ENCODE measurements around the gene ACADL. TPM values are rescaled to one million over a fixed set of nuclear protein-coding genes. Genes with fewer than 3 reads are reported as not detected.

Gene ACADL
- polyA plus RNA-seq, 1 donor from 2014 or later: not detected

GRCh38 chr2:210269148-210269547 is 43.9 kb upstream of the ACADL start:
- H3K36me3 ChIP-seq (ENCODE audit: insufficient read depth, low read length): no peaks in the 10 kb centered on the region
- no peak overlapping the region for H3K4me3 ChIP-seq (ENCODE audit: low read length)
- no peaks in the 10 kb centered on the region for H3K27me3 ChIP-seq (ENCODE audit: insufficient read depth, low read depth, low read length)
- no peak overlapping the region for H3K27ac ChIP-seq (ENCODE audit: low read length)
- H3K9me3 ChIP-seq (ENCODE audit: low read length): no peaks in the 10 kb centered on the region
- no peaks in the 10 kb centered on the region for H3K79me2 ChIP-seq (replicated peaks; ENCODE audit: insufficient read depth, low read length)
- H3F3A ChIP-seq (ENCODE audit: insufficient read depth, low read length, poor library complexity, severe bottlenecking): no peaks in the 10 kb centered on the region
- no peak overlapping the region for H3K9ac ChIP-seq (ENCODE audit: low read length)
- no peak for TF ChIP-seq RAD21 (conservative IDR thresholded peaks at IDR 0.05)
- no peaks in the 10 kb centered on the region for H3K9me2 ChIP-seq (ENCODE audit: insufficient read depth, low read length)
- H3K4me2 ChIP-seq (ENCODE audit: low read length): no peak overlapping the region
- H4K20me1 ChIP-seq (ENCODE audit: insufficient read depth): no peaks in the 10 kb centered on the region
- H2AFZ ChIP-seq (ENCODE audit: low read depth, low read length): no peak overlapping the region

DNA sequence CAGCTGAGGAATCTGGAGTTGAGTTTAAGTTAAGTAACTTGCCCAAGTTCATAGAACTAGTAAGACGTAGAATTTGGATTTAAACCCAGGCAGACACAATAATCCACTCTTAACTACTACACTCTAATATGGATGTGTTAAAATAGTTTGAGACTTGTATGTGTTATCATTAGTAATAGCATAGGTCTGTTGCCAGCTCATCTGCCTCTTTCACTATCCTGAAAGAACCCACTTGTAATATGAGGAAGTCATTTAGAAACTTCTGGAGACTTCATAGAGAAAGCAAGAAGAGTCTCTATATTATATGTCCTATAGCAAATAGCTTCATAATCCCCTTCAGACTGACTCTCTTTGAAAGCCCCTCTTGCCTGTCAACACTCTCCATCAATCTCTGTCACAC is 43.0 kb upstream of the ACADL start:
- Histone ChIP-seq H3K9me3 (ENCODE audit: low read length) (no peaks in the 10 kb centered on the region), H3K27me3 (ENCODE audit: insufficient read depth, low read depth, low read length) (no peaks in the 10 kb centered on the region), H2AFZ (ENCODE audit: low read depth, low read length) (no peak overlapping the region), H3K27ac (ENCODE audit: low read length) (no peak overlapping the region), H3K36me3 (ENCODE audit: insufficient read depth, low read length) (no peaks in the 10 kb centered on the region), H3K4me3 (ENCODE audit: low read length) (no peak overlapping the region), H3K9me2 (ENCODE audit: insufficient read depth, low read length) (no peaks in the 10 kb centered on the region), H3K79me2 (replicated peaks; ENCODE audit: insufficient read depth, low read length) (no peaks in the 10 kb centered on the region), H4K20me1 (ENCODE audit: insufficient read depth) (no peaks in the 10 kb centered on the region), H3K9ac (ENCODE audit: low read length) (no peak overlapping the region), H3F3A (ENCODE audit: insufficient read depth, low read length, poor library complexity, severe bottlenecking) (no peaks in the 10 kb centered on the region), H3K4me2 (ENCODE audit: low read length) (no peak overlapping the region)
- no peak for TF ChIP-seq CTCF (IDR thresholded peaks at IDR 0.05; ENCODE audit: poor library complexity, severe bottlenecking)
- peak; percentile 32 for TF ChIP-seq EP300 (conservative IDR thresholded peaks at IDR 0.05; ENCODE audit: poor library complexity, severe bottlenecking)

- no peaks in the 10 kb centered on the region for H3K9me2 ChIP-seq (ENCODE audit: insufficient read depth, low read length)
- H3K36me3 ChIP-seq (ENCODE audit: insufficient read depth, low read length): no peaks in the 10 kb centered on the region
- no peak overlapping the region for H2AFZ ChIP-seq (ENCODE audit: low read depth, low read length)
- H3K27me3 ChIP-seq (ENCODE audit: insufficient read depth, low read depth, low read length): no peaks in the 10 kb centered on the region
- TF ChIP-seq EP300 (conservative IDR thresholded peaks at IDR 0.05; ENCODE audit: poor library complexity, severe bottlenecking): no peak
- TF ChIP-seq MXI1 (conservative IDR thresholded peaks at IDR 0.05; ENCODE audit: poor library complexity, severe bottlenecking): no peak
- no peak for TF ChIP-seq TAF1 (IDR thresholded peaks at IDR 0.05; ENCODE audit: low read depth)
- H3F3A ChIP-seq (ENCODE audit: insufficient read depth, low read length, poor library complexity, severe bottlenecking): no peaks in the 10 kb centered on the region
- H3K9ac ChIP-seq (ENCODE audit: low read length): no peak overlapping the region
- H3K9me3 ChIP-seq (ENCODE audit: low read length): no peaks in the 10 kb centered on the region
- H3K27ac ChIP-seq (ENCODE audit: low read length): no peak overlapping the region
- no peaks in the 10 kb centered on the region for H4K20me1 ChIP-seq (ENCODE audit: insufficient read depth)
- H3K4me3 ChIP-seq (ENCODE audit: low read length): no peak overlapping the region
- H3K4me2 ChIP-seq (ENCODE audit: low read length): no peak overlapping the region
- no peaks in the 10 kb centered on the region for H3K79me2 ChIP-seq (replicated peaks; ENCODE audit: insufficient read depth, low read length)
These were observed 42.5 kb upstream of the ACADL start for GRCh38 chr2:210267698-210268097.

GRCh38 chr2:210264282-210264681 is 39.0 kb upstream of the ACADL start:
- Histone ChIP-seq H2AFZ (ENCODE audit: low read depth, low read length) (no peak overlapping the region), H3K9me2 (ENCODE audit: insufficient read depth, low read length) (no peaks in the 10 kb centered on the region), H3K4me3 (ENCODE audit: low read length) (no peak overlapping the region), H3K79me2 (replicated peaks; ENCODE audit: insufficient read depth, low read length) (no peaks in the 10 kb centered on the region), H3K36me3 (ENCODE audit: insufficient read depth, low read length) (no peaks in the 10 kb centered on the region), H3K9ac (ENCODE audit: low read length) (no peak overlapping the region), H4K20me1 (ENCODE audit: insufficient read depth) (no peaks in the 10 kb centered on the region), H3F3A (ENCODE audit: insufficient read depth, low read length, poor library complexity, severe bottlenecking) (no peaks in the 10 kb centered on the region), H3K27me3 (ENCODE audit: insufficient read depth, low read depth, low read length) (no peaks in the 10 kb centered on the region), H3K27ac (ENCODE audit: low read length) (no peak overlapping the region), H3K4me2 (ENCODE audit: low read length) (no peak overlapping the region), H3K9me3 (ENCODE audit: low read length) (no peaks in the 10 kb centered on the region)
- TF ChIP-seq POLR2AphosphoS5 (IDR thresholded peaks at IDR 0.05) (no peak), EZH2 (IDR thresholded peaks at IDR 0.05; ENCODE audit: borderline replicate concordance, insufficient read depth, low read length, poor library complexity, severe bottlenecking) (no peak), SMC3 (conservative IDR thresholded peaks at IDR 0.05; ENCODE audit: poor library complexity) (no peak), MXI1 (conservative IDR thresholded peaks at IDR 0.05; ENCODE audit: poor library complexity, severe bottlenecking) (no peak), EP300 (conservative IDR thresholded peaks at IDR 0.05; ENCODE audit: poor library complexity, severe bottlenecking) (no peak), REST (IDR thresholded peaks at IDR 0.05; ENCODE audit: borderline replicate concordance) (no peak), CTCF (IDR thresholded peaks at IDR 0.05; ENCODE audit: poor library complexity, severe bottlenecking) (no peak), RAD21 (conservative IDR thresholded peaks at IDR 0.05) (no peak), TAF1 (IDR thresholded peaks at IDR 0.05; ENCODE audit: low read depth) (no peak)
